ENCODE measurements around the gene ELFN1.

ELFN1 gene

DNA sequence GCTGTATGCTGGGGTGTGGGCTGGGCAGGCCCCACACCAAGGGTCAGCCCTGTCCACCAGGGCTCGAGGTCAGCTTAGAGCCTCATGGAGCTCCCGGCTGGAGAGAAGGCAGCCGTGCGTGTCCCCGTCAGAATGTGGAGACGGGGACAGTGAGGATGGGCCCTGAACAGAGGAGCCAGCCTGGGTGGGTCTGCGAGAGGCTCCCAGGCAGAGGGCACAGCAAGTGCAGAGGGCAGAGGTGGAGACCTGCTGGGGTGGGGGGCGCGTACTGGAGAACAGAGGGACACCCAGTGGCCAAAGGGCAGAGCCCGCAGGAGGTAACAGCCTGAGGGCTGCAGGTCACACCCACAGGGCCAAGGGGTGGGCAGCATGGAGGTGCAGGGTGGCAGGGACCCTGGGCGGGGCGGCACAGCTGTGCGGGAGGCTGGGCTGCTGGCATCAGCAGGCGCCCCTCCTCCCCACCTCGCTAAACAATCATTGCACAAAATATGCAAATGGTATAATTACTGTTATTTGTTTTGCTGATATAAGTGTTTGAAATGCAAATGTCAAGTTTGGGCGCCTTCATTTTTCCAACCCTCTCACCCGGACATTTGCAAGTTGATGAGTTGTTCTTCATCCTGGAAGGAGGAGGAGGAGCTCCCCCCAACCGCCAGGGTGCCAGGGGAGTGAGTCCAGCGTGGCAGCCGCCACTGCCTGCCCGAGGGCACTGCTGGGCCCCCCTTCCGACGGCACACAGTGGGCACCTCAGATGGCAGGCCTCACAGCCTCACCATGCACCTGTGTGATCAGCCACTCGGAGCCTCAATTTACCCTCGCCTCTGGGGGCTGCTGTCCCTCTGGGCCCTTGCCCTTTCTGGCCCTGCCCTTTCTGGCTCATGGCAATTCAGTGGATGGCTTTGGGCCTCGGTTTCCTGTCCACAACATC is 35.0 kb downstream of the ELFN1 start:
- H3K27ac Mint-ChIP-seq, result no peak overlapping the region
- peaks cover 6% of the 10 kb centered on the region for H3K27me3 Mint-ChIP-seq (ENCODE audit: low read depth)
- no peak overlapping the region for H3K4me3 Mint-ChIP-seq
- H3K9me3 Mint-ChIP-seq, result peaks cover 13% of the 10 kb centered on the region
- H3K36me3 Mint-ChIP-seq (ENCODE audit: low read depth), result peaks cover 52% of the 10 kb centered on the region
- no peak for TF ChIP-seq CTCF (IDR thresholded peaks at IDR 0.05; ENCODE audit: unreplicated experiment in 3 of 3)
- H3K4me1 Mint-ChIP-seq, result peaks cover 10% of the 10 kb centered on the region

DNA sequence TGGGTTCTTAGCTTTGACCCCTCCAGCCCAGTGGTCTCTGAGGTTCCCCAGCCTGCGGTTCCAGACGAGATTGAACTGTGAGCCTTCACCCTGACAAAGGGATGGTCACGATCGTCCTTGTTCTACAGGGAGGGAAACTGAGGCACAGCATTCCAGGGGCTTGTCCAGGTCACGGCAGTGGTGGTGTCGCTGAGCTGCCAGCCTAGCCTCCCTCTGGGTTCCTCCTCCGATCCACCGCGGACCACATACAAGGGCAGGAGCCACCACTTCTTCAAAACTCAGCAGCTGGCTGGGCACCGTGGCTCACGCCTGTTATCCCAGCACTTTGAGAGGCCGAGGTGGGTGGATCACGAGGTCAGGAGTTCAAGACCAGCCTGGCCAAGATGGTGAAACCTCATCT is 35.8 kb downstream of the ELFN1 start:
- Mint-ChIP-seq H3K4me3 (no peak overlapping the region), H3K4me1 (peaks cover 10% of the 10 kb centered on the region), H3K9me3 (peaks cover 11% of the 10 kb centered on the region)

DNA sequence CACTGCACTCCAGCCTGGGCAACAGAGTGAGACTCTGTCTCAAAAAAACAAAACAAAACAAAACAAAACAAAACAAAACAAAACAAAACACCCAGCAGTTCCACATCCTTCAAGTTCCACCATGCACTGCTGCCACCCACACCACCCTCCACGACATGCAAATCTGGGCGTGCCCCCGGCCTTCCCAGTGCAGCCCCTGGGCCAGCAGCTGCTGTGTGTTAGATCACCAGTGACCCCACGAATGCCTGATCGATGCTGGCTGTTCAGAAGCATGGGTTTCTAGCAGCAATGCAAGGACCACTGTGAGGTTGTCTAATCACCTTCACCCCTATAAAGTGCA is 36.3 kb downstream of the ELFN1 start:
- Mint-ChIP-seq H3K27me3 (ENCODE audit: low read depth) (peaks cover 6% of the 10 kb centered on the region), H3K4me1 (peaks cover 13% of the 10 kb centered on the region), H3K27ac (no peak overlapping the region), H3K36me3 (ENCODE audit: low read depth) (peaks cover 52% of the 10 kb centered on the region), H3K9me3 (peaks cover 9% of the 10 kb centered on the region), H3K4me3 (no peak overlapping the region)
- TF ChIP-seq CTCF (IDR thresholded peaks at IDR 0.05; ENCODE audit: unreplicated experiment in 3 of 3), result no peak

More for the DNA sequence above, 35.8 kb downstream of the ELFN1 start:
- Mint-ChIP-seq H3K36me3 (ENCODE audit: low read depth) (peaks cover 52% of the 10 kb centered on the region), H3K27me3 (ENCODE audit: low read depth) (peaks cover 6% of the 10 kb centered on the region), H3K27ac (no peak overlapping the region)
- TF ChIP-seq CTCF (IDR thresholded peaks at IDR 0.05; ENCODE audit: unreplicated experiment in 3 of 3), result no peak

- Mint-ChIP-seq H3K36me3 (ENCODE audit: low read depth) (peaks cover 48% of the 10 kb centered on the region), H3K27me3 (ENCODE audit: low read depth) (peaks cover 6% of the 10 kb centered on the region), H3K4me1 (peaks cover 15% of the 10 kb centered on the region), H3K4me3 (no peak overlapping the region), H3K9me3 (peaks cover 9% of the 10 kb centered on the region), H3K27ac (no peak overlapping the region)
- no peak for TF ChIP-seq CTCF (IDR thresholded peaks at IDR 0.05; ENCODE audit: unreplicated experiment in 3 of 3)
Observed at GRCh38 chr7:1706721-1707613, 36.9 kb downstream of the ELFN1 start.

GRCh38 chr7:1707756-1708595 is 37.9 kb downstream of the ELFN1 start:
- peaks cover 5% of the 10 kb centered on the region for H3K9me3 Mint-ChIP-seq
- H3K4me3 Mint-ChIP-seq, result no peak overlapping the region

More at GRCh38 chr7:1707756-1708595, 37.9 kb downstream of the ELFN1 start:
- peaks cover 6% of the 10 kb centered on the region for H3K27me3 Mint-ChIP-seq (ENCODE audit: low read depth)
- peaks cover 17% of the 10 kb centered on the region for H3K4me1 Mint-ChIP-seq
- H3K36me3 Mint-ChIP-seq (ENCODE audit: low read depth), result peaks cover 42% of the 10 kb centered on the region
- H3K27ac Mint-ChIP-seq, result no peak overlapping the region
- no peak for TF ChIP-seq CTCF (IDR thresholded peaks at IDR 0.05; ENCODE audit: unreplicated experiment in 3 of 3)

Data from nephron (organoid).